GM12878 (cell line): ENCODE data around the gene UBASH3A. TPM values are rescaled to one million over a fixed set of nuclear protein-coding genes. Genes with fewer than 3 reads are reported as not detected.

Experiments
- ATAC-seq: fragments of 200-7000 bp; cut with Tn5 transposase; 3 replicates; pipeline ENCODE4 v1.9.1; 2020; ENCODE audit warnings: mild to moderate bottlenecking, moderate library complexity
- BruUV-seq: library from RNA; stranded (reverse); fragments of 400-500 nt; replicated peaks from 2 replicates; lab custom pipeline; 2021; lab: Mats Ljungman, UMichigan
- CTCF ChIA-PET: fragments of 300-600 bp; sonication (Branson Sonifier 250); formaldehyde crosslinking; extraction: SDS; loops from one replicate; lab custom pipeline; 2021; ENCODE audit warnings: inconsistent platforms; lab: Yijun Ruan, JAX
- POLR2A ChIA-PET: fragments of 350-600 bp; formaldehyde crosslinking; extraction: SDS; loops from one replicate; lab custom pipeline; 2021; ENCODE audit warnings: inconsistent platforms; lab: Charles Lee
- RAD21 ChIA-PET: fragments of 300-600 bp; sonication (Branson Sonifier 250); formaldehyde crosslinking; loops from one replicate; lab custom pipeline; 2023; ENCODE audit warnings: antibody characterized with exemption; ENCODE audit not compliant: unreplicated experiment; lab: Charles Lee
- SMC1A ChIA-PET: fragments of 300-600 bp; sonication (Branson Sonifier 250); formaldehyde crosslinking; loops from one replicate; lab custom pipeline; 2023; ENCODE audit not compliant: unreplicated experiment, uncharacterized antibody; lab: Charles Lee
- DNase-seq: peaks from one replicate; pipeline ENCODE4 v3.0.0-alpha.2; 2011; ENCODE audit warnings: low read depth, low spot score
- FAIRE-seq: peaks from 3 replicates; lab custom pipeline; 2011; peaks lifted over from hg19 to GRCh38; lab: Jason Lieb, UNC
- H2AFZ ChIP-seq: 2 replicates; pipeline ENCODE4 v1.6.0; 2011; ENCODE audit warnings: low read depth, low read length, control low read depth; ENCODE audit not compliant: control insufficient read depth
- H3K27ac ChIP-seq: 2 replicates; pipeline ENCODE4 v1.5.1; 2011; ENCODE audit warnings: control low read depth; ENCODE audit not compliant: control insufficient read depth, insufficient read depth
- H3K27me3 ChIP-seq, 2 experiments: replicated peaks in 1 of 2; 2 replicates each; pipeline versions ENCODE4 v1.6.0 to v1.6.1; 2011; ENCODE audit warnings: low read length in 1 of 2; ENCODE audit not compliant: control insufficient read depth in 2 of 2, insufficient read depth in 2 of 2
- H3K36me3 ChIP-seq, 2 experiments: 2 replicates each; pipeline ENCODE4 v1.5.1; 2011; ENCODE audit warnings: low read length in 1 of 2; ENCODE audit not compliant: control insufficient read depth in 2 of 2, insufficient read depth in 2 of 2
- H3K4me1 ChIP-seq: 2 replicates; pipeline ENCODE4 v1.6.1; 2011; ENCODE audit warnings: mild to moderate bottlenecking, low read length, moderate library complexity, mixed read lengths; ENCODE audit not compliant: control insufficient read depth, insufficient read depth
- H3K4me2 ChIP-seq: 2 replicates; pipeline ENCODE4 v1.6.0; 2011; ENCODE audit warnings: control low read depth; ENCODE audit not compliant: control insufficient read depth, insufficient read depth
- H3K4me3 ChIP-seq: fragments of 200-600 bp; sonication (generic); 2 replicates; pipeline ENCODE4 v1.5.1; 2016
- H3K79me2 ChIP-seq: 2 replicates; pipeline ENCODE4 v1.6.0; 2011; ENCODE audit warnings: low read length; ENCODE audit not compliant: control insufficient read depth, insufficient read depth
- H3K9ac ChIP-seq: 2 replicates; pipeline ENCODE4 v1.8.0; 2011; ENCODE audit warnings: low read length, control low read depth, mixed read lengths; ENCODE audit not compliant: control insufficient read depth, insufficient read depth
- H3K9me3 ChIP-seq: replicated peaks from 3 replicates; pipeline ENCODE4 v1.5.1; 2011; ENCODE audit warnings: mild to moderate bottlenecking, low read length; ENCODE audit not compliant: control insufficient read depth, insufficient read depth
- H4K20me1 ChIP-seq: 2 replicates; pipeline ENCODE4 v1.6.0; 2011; ENCODE audit not compliant: control insufficient read depth, insufficient read depth
- GATAD2B ChIP-seq: fragments of 450-650 bp; conservative IDR thresholded peaks from 2 replicates; pipeline ENCODE4 v1.6.1; 2017; ENCODE audit warnings: low read depth, mild to moderate bottlenecking, moderate library complexity
- JUNB ChIP-seq: IDR thresholded peaks from 2 replicates; pipeline ENCODE4 v1.6.1; 2016; ENCODE audit warnings: antibody characterized with exemption, mild to moderate bottlenecking
- MTA2 ChIP-seq: fragments of 450-650 bp; IDR thresholded peaks from 2 replicates; pipeline ENCODE4 v1.6.1; 2016; ENCODE audit warnings: low read depth, mild to moderate bottlenecking, moderate library complexity
- MYB ChIP-seq: fragments of 150-350 bp; IDR thresholded peaks from 2 replicates; pipeline ENCODE4 v1.6.1; 2014; ENCODE audit warnings: mild to moderate bottlenecking, low read depth, low read length, borderline replicate concordance
- NR2F1 ChIP-seq: fragments of 450-650 bp; conservative IDR thresholded peaks from 2 replicates; pipeline ENCODE4 v1.6.1; 2017; ENCODE audit warnings: mild to moderate bottlenecking
- PML ChIP-seq: IDR thresholded peaks from 2 replicates; pipeline ENCODE4 v1.6.1; 2012; ENCODE audit warnings: low read length, inconsistent platforms
- SP1 ChIP-seq: IDR thresholded peaks from one replicate; pipeline ENCODE4 v1.6.1; 2011; ENCODE audit warnings: low read depth, low read length
- SUPT20H ChIP-seq: IDR thresholded peaks from 2 replicates; pipeline ENCODE4 v1.6.1; 2011; ENCODE audit warnings: low read depth, mild to moderate bottlenecking, low read length, moderate library complexity, borderline replicate concordance; ENCODE audit not compliant: control insufficient read depth
- TCF3 ChIP-seq: IDR thresholded peaks from 2 replicates; pipeline ENCODE4 v1.6.1; 2012; ENCODE audit warnings: low read depth, mild to moderate bottlenecking, low read length, borderline replicate concordance; ENCODE audit not compliant: insufficient read depth
- ZNF274 ChIP-seq: IDR thresholded peaks from one replicate; pipeline ENCODE4 v1.8.0; 2011; ENCODE audit not compliant: insufficient read length, insufficient read depth
- WGBS: methylation state at CpG from one replicate; pipeline ENCODE4 v1.1.6; 2016; ENCODE audit warnings: low lambda C conversion rate; ENCODE audit not compliant: insufficient replicate concordance, insufficient coverage; ENCODE audit errors: missing lambda C conversion rate; 5-methylcytosine and 5-hydroxymethylcytosine counted together
- in situ Hi-C: fragments of 300-500 bp; cut with MboI; formaldehyde crosslinking; loops from 9 replicates; pipeline ENCODE4 v1.14.3; 2018; ENCODE audit warnings: mixed read lengths
- intact Hi-C: fragments of 100-400 bp; cut with micrococcal nuclease; formaldehyde crosslinking; loops from one replicate; pipeline ENCODE4 v1.14.2; 2022; ENCODE audit not compliant: unreplicated experiment
- polyA plus RNA-seq, 11 experiments: library from polyadenylated mRNA; depleted of rRNA in 4 of 11; unstranded in 6 of 11; stranded (reverse) in 5 of 11; fragments of >200 nt; fragmentation: Nextera tagmentation in 4 of 11; fragmentation: Illumina TruSeq in 1 of 11; extraction: Ambion mirVana in 4 of 11; extraction: Trizol in 1 of 11; gene quantifications; 1 replicate in 1 of 11; 2 replicates in 10 of 11; pipeline versions ENCODE4 v1.2.1 to v1.2.3, GENCODE V29; 2011 to 2016; ENCODE audit warnings: inconsistent platforms in 2 of 11, missing spikeins in 2 of 11, low read depth in 1 of 11
- total RNA-seq, 4 experiments: library from RNA; depleted of rRNA in 3 of 4; stranded (reverse); fragments of >200 nt in 3 of 4; fragmentation: Illumina TruSeq in 1 of 4; extraction: Trizol in 1 of 4; gene quantifications; 2 replicates each; pipeline versions ENCODE4 v1.2.1 to v1.2.3, GENCODE V29; 2013 to 2021
- TF ChIP-seq, protein P1 (sequence below): fragments of 450-650 bp; IDR thresholded peaks from 2 replicates; pipeline ENCODE4 v1.6.1; 2017; ENCODE audit warnings: mild to moderate bottlenecking, low read depth, inconsistent platforms; ENCODE audit not compliant: poor library complexity, severe bottlenecking
- TF ChIP-seq, protein P2 (sequence below): IDR thresholded peaks from 2 replicates; pipeline ENCODE4 v1.6.1; 2012; ENCODE audit warnings: low read depth, low read length, improper control_type of control experiment
- TF ChIP-seq, protein P3 (sequence below): fragments of 450-650 bp; IDR thresholded peaks from 2 replicates; pipeline ENCODE4 v1.6.1; 2017; ENCODE audit warnings: mild to moderate bottlenecking
- TF ChIP-seq, protein P4 (sequence below): fragments of 450-650 bp; IDR thresholded peaks from 2 replicates; pipeline ENCODE4 v1.6.1; 2016; ENCODE audit warnings: mild to moderate bottlenecking
- TF ChIP-seq, protein P5 (sequence below): fragments of 450-650 bp; formaldehyde crosslinking; IDR thresholded peaks from 2 replicates; pipeline ENCODE4 v1.4.0; 2020; ENCODE audit warnings: mild to moderate bottlenecking, moderate library complexity

UBASH3A gene
- total and polyA plus RNA-seq, 10 of the 15 experiments (the other 5 are each of a cell fraction or from before 2014, with no cell fraction given): 0.04 to 0.39 (median 0.23) TPM; not detected in 1

DNA sequence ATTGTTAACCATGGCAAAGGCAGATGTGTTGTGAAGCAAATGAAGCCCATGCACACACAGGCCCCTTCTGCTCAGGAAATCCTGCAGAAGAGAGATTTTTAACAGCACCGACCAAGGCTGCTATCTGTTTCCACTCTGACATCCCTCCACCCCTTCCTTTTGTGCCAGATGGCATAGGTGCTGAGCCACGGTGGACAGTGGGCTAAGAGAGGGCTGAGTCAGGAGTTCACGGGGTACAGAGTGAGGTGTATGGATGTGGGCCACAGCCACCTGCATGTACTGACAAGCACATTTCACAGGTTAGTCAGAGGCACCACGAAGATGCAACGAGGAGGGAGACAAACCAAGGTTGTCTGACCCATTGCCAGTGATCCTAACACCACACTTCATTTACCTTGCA is 82.8 kb downstream of the UBASH3A start:
- WGBS: 45% methylated on average over 5 of the region's 5 CpGs
- DNase-seq (no peak), ATAC-seq (no peak), FAIRE-seq (no peak)
- no peaks in the 10 kb centered on the region; the same call in 2 of the 3 replicates for H3K9me3 ChIP-seq
- no peak overlapping the region for H3K4me3 ChIP-seq
- no peak overlapping the region for H3K9ac ChIP-seq
- in situ Hi-C loops: no loop called here
- intact Hi-C loops: no loop called here
- ChIA-PET SMC1A (interaction anchor here (0.9 to 2.4 kb wide), 2 partner anchors 9 to 22 kb away, joined by 3 to 15 read pairs; no protein-coding TSS in a partner anchor), RAD21 (interaction anchor here (1.5 kb wide), 1 partner anchor 8 kb away, joined by 5 read pairs; no protein-coding TSS in a partner anchor), CTCF (interaction anchor here (1.5 kb wide), 1 partner anchor 50 kb away, joined by 6 read pairs; no protein-coding TSS in a partner anchor), POLR2A (no interaction called here)
- H3K36me3 ChIP-seq: no peaks in the 10 kb centered on the region
- peaks cover 5% of the 10 kb centered on the region; the same call in 1 of the 2 replicates for H3K4me1 ChIP-seq
- no peaks in the 10 kb centered on the region for H4K20me1 ChIP-seq
- H3K79me2 ChIP-seq: no peaks in the 10 kb centered on the region
- H3K4me2 ChIP-seq: no peak overlapping the region
- H2AFZ ChIP-seq: no peak overlapping the region
- H3K27me3 ChIP-seq: no peaks in the 10 kb centered on the region; a peak in 1 of 4 replicates
- H3K27ac ChIP-seq: no peak overlapping the region
- BruUV-seq: no TSS peak
- TF ChIP-seq, protein P1, sequence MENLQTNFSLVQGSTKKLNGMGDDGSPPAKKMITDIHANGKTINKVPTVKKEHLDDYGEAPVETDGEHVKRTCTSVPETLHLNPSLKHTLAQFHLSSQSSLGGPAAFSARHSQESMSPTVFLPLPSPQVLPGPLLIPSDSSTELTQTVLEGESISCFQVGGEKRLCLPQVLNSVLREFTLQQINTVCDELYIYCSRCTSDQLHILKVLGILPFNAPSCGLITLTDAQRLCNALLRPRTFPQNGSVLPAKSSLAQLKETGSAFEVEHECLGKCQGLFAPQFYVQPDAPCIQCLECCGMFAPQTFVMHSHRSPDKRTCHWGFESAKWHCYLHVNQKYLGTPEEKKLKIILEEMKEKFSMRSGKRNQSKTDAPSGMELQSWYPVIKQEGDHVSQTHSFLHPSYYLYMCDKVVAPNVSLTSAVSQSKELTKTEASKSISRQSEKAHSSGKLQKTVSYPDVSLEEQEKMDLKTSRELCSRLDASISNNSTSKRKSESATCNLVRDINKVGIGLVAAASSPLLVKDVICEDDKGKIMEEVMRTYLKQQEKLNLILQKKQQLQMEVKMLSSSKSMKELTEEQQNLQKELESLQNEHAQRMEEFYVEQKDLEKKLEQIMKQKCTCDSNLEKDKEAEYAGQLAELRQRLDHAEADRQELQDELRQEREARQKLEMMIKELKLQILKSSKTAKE: no peak
- TF ChIP-seq JUNB: no peak
- TF ChIP-seq, protein P2, sequence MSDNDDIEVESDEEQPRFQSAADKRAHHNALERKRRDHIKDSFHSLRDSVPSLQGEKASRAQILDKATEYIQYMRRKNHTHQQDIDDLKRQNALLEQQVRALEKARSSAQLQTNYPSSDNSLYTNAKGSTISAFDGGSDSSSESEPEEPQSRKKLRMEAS: no peak
- no peak for TF ChIP-seq SP1
- no peak for TF ChIP-seq MTA2
- no peak for TF ChIP-seq SUPT20H
- no peak for TF ChIP-seq ZNF274
- no peak for TF ChIP-seq NR2F1
- TF ChIP-seq, protein P3, sequence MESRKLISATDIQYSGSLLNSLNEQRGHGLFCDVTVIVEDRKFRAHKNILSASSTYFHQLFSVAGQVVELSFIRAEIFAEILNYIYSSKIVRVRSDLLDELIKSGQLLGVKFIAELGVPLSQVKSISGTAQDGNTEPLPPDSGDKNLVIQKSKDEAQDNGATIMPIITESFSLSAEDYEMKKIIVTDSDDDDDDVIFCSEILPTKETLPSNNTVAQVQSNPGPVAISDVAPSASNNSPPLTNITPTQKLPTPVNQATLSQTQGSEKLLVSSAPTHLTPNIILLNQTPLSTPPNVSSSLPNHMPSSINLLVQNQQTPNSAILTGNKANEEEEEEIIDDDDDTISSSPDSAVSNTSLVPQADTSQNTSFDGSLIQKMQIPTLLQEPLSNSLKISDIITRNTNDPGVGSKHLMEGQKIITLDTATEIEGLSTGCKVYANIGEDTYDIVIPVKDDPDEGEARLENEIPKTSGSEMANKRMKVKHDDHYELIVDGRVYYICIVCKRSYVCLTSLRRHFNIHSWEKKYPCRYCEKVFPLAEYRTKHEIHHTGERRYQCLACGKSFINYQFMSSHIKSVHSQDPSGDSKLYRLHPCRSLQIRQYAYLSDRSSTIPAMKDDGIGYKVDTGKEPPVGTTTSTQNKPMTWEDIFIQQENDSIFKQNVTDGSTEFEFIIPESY: no peak
- TF ChIP-seq PML: no peak
- TF ChIP-seq TCF3: no peak
- TF ChIP-seq GATAD2B: no peak
- TF ChIP-seq, protein P4, sequence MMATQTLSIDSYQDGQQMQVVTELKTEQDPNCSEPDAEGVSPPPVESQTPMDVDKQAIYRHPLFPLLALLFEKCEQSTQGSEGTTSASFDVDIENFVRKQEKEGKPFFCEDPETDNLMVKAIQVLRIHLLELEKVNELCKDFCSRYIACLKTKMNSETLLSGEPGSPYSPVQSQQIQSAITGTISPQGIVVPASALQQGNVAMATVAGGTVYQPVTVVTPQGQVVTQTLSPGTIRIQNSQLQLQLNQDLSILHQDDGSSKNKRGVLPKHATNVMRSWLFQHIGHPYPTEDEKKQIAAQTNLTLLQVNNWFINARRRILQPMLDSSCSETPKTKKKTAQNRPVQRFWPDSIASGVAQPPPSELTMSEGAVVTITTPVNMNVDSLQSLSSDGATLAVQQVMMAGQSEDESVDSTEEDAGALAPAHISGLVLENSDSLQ: no peak
- TF ChIP-seq, protein P5, sequence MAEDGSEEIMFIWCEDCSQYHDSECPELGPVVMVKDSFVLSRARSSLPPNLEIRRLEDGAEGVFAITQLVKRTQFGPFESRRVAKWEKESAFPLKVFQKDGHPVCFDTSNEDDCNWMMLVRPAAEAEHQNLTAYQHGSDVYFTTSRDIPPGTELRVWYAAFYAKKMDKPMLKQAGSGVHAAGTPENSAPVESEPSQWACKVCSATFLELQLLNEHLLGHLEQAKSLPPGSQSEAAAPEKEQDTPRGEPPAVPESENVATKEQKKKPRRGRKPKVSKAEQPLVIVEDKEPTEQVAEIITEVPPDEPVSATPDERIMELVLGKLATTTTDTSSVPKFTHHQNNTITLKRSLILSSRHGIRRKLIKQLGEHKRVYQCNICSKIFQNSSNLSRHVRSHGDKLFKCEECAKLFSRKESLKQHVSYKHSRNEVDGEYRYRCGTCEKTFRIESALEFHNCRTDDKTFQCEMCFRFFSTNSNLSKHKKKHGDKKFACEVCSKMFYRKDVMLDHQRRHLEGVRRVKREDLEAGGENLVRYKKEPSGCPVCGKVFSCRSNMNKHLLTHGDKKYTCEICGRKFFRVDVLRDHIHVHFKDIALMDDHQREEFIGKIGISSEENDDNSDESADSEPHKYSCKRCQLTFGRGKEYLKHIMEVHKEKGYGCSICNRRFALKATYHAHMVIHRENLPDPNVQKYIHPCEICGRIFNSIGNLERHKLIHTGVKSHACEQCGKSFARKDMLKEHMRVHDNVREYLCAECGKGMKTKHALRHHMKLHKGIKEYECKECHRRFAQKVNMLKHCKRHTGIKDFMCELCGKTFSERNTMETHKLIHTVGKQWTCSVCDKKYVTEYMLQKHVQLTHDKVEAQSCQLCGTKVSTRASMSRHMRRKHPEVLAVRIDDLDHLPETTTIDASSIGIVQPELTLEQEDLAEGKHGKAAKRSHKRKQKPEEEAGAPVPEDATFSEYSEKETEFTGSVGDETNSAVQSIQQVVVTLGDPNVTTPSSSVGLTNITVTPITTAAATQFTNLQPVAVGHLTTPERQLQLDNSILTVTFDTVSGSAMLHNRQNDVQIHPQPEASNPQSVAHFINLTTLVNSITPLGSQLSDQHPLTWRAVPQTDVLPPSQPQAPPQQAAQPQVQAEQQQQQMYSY: no peak
- no peak for TF ChIP-seq MYB
